ENCODE data around the gene ZCWPW2.

- TF ChIP-seq CTCF (conservative IDR thresholded peaks at IDR 0.05; ENCODE audit: low read length) (no peak), EZH2phosphoT487 (IDR thresholded peaks at IDR 0.05; ENCODE audit: borderline replicate concordance) (no peak)
Measured at GRCh38 chr3:28467414-28467813, 118.9 kb downstream of the ZCWPW2 start.

Data from Loucy (cell line).